H1 (cell line): Measurements from ENCODE around the gene TWF2. TPM values are rescaled to one million over a fixed set of nuclear protein-coding genes. Genes with fewer than 3 reads are reported as not detected.

Experiments used
- CTCF ChIA-PET: fragments of 300-600 bp; sonication (Branson Sonifier 250); formaldehyde crosslinking; loops from one replicate; lab custom pipeline; 2021; ENCODE audit not compliant: partially characterized antibody; lab: Charles Lee
- POLR2A ChIA-PET: fragments of 300-600 bp; sonication (Branson Sonifier 250); formaldehyde crosslinking; loops from one replicate; lab custom pipeline; 2021; ENCODE audit warnings: inconsistent platforms; ENCODE audit not compliant: partially characterized antibody; lab: Charles Lee
- DNase-seq, 2 experiments: peaks; one replicate each; pipeline versions ENCODE4 v3.0.0 to v3.0.0-alpha.2; 2010 to 2022; ENCODE audit warnings: low spot score in 2 of 2, low read depth in 1 of 2, mixed read lengths in 1 of 2
- FAIRE-seq: peaks from 2 replicates; lab custom pipeline; 2011; peaks lifted over from hg19 to GRCh38; lab: Jason Lieb, UNC
- H2AFZ ChIP-seq: 2 replicates; pipeline ENCODE4 v1.8.1; 2012; ENCODE audit warnings: low read length, inconsistent platforms
- H2AK5ac ChIP-seq: 2 replicates; pipeline ENCODE4 v1.6.1; 2013; ENCODE audit warnings: low read depth, low read length
- H2BK120ac ChIP-seq: replicated peaks from 2 replicates; pipeline ENCODE3; 2013; ENCODE audit warnings: low read depth, low read length, inconsistent platforms
- H2BK12ac ChIP-seq: 2 replicates; pipeline ENCODE4 v1.6.1; 2013; ENCODE audit warnings: low read depth, low read length
- H2BK15ac ChIP-seq: 2 replicates; pipeline ENCODE4 v1.6.1; 2013; ENCODE audit warnings: low read length
- H2BK20ac ChIP-seq: 2 replicates; pipeline ENCODE4 v1.6.1; 2013; ENCODE audit warnings: low read length
- H2BK5ac ChIP-seq: 2 replicates; pipeline ENCODE4 v1.6.1; 2013; ENCODE audit warnings: low read depth, low read length
- H3K14ac ChIP-seq: 2 replicates; pipeline ENCODE4 v1.6.1; 2013; ENCODE audit warnings: inconsistent platforms; ENCODE audit not compliant: insufficient read length
- H3K18ac ChIP-seq: 2 replicates; pipeline ENCODE4 v1.6.1; 2013; ENCODE audit warnings: low read length; ENCODE audit errors: extremely low read depth
- H3K23ac ChIP-seq: 2 replicates; pipeline ENCODE4 v1.6.1; 2013; ENCODE audit warnings: inconsistent platforms; ENCODE audit not compliant: insufficient read length
- H3K23me2 ChIP-seq: 2 replicates; pipeline ENCODE4 v1.6.1; 2013; ENCODE audit warnings: low read depth, low read length
- H3K27ac ChIP-seq: 2 replicates; pipeline ENCODE4 v1.6.1; 2011; ENCODE audit warnings: low read depth, low read length, inconsistent platforms
- H3K27me3 ChIP-seq, 4 experiments: replicated peaks in 1 of 4; 1 replicate in 1 of 4; 2 replicates in 3 of 4; pipeline versions ENCODE4 v1.6.1 to v1.8.1; 2011 to 2013; ENCODE audit warnings: low read length in 3 of 4, mild to moderate bottlenecking in 3 of 4, inconsistent platforms in 2 of 4, mixed read lengths in 2 of 4, moderate library complexity in 1 of 4; ENCODE audit not compliant: control insufficient read depth in 3 of 4, insufficient read depth in 3 of 4; ENCODE audit errors: extremely low read depth in 1 of 4
- H3K36me3 ChIP-seq, 4 experiments: 2 replicates each; pipeline versions ENCODE4 v1.6.1 to v1.8.1; 2011 to 2013; ENCODE audit warnings: mild to moderate bottlenecking in 4 of 4, low read length in 3 of 4, moderate library complexity in 2 of 4, control low read depth in 1 of 4, inconsistent platforms in 1 of 4; ENCODE audit not compliant: insufficient read depth in 4 of 4, control insufficient read depth in 2 of 4
- H3K4ac ChIP-seq: replicated peaks from 2 replicates; pipeline ENCODE3; 2013; ENCODE audit warnings: low read length, low read depth, mixed read lengths, inconsistent platforms; ENCODE audit not compliant: insufficient read length
- H3K4me1 ChIP-seq, 4 experiments: replicated peaks in 1 of 4; 1 replicate in 1 of 4; 2 replicates in 3 of 4; pipeline versions ENCODE4 v1.6.1 to v1.8.1; 2011 to 2013; ENCODE audit warnings: low read length in 3 of 4, inconsistent platforms in 2 of 4, mixed read lengths in 1 of 4; ENCODE audit not compliant: insufficient read depth in 4 of 4, control insufficient read depth in 3 of 4
- H3K4me2 ChIP-seq, 2 experiments: 2 replicates each; pipeline versions ENCODE4 v1.6.1 to v1.8.1; 2011 to 2013; ENCODE audit warnings: low read depth in 2 of 2, low read length in 2 of 2, control low read depth in 1 of 2, inconsistent platforms in 1 of 2, mild to moderate bottlenecking in 1 of 2; ENCODE audit not compliant: insufficient read depth in 1 of 2
- H3K4me3 ChIP-seq, 4 experiments: fragments of 200-600, 300-600 bp in 1 of 4; sonication (generic), shearing (Covaris generic), sonication (Bioruptor Twin) in 1 of 4; 2 replicates each; pipeline versions ENCODE4 v1.5.1 to v1.8.1; 2011 to 2016; ENCODE audit warnings: low read length in 4 of 4, low read depth in 3 of 4, control low read depth in 2 of 4, inconsistent platforms in 2 of 4, mild to moderate bottlenecking in 2 of 4, mixed read lengths in 1 of 4, moderate library complexity in 1 of 4; ENCODE audit not compliant: insufficient read depth in 2 of 4; ENCODE audit errors: extremely low read depth in 1 of 4
- H3K56ac ChIP-seq: replicated peaks from 2 replicates; pipeline ENCODE3; 2013; ENCODE audit warnings: low read depth, mild to moderate bottlenecking, mixed read lengths, low read length, inconsistent platforms; ENCODE audit not compliant: insufficient read length
- H3K79me1 ChIP-seq: 2 replicates; pipeline ENCODE4 v1.6.1; 2013; ENCODE audit warnings: low read depth, low read length, control low read depth
- H3K79me2 ChIP-seq, 2 experiments: 2 replicates each; pipeline versions ENCODE4 v1.6.1 to v1.8.1; 2012 to 2013; ENCODE audit warnings: low read length in 2 of 2, mild to moderate bottlenecking in 2 of 2, inconsistent platforms in 1 of 2; ENCODE audit not compliant: insufficient read depth in 2 of 2, control insufficient read depth in 1 of 2
- H3K9ac ChIP-seq, 4 experiments: replicated peaks in 1 of 4; 1 replicate in 1 of 4; 2 replicates in 3 of 4; pipeline versions ENCODE4 v1.6.1 to v1.8.1; 2011 to 2013; ENCODE audit warnings: low read depth in 3 of 4, low read length in 3 of 4, control low read depth in 2 of 4, mild to moderate bottlenecking in 2 of 4, moderate library complexity in 2 of 4, inconsistent platforms in 1 of 4; ENCODE audit errors: extremely low read depth in 1 of 4
- H3K9me3 ChIP-seq, 2 experiments: 2 replicates each; pipeline versions ENCODE4 v1.6.1 to v1.8.1; 2012 to 2013; ENCODE audit warnings: mild to moderate bottlenecking in 2 of 2, moderate library complexity in 2 of 2, control low read depth in 1 of 2, inconsistent platforms in 1 of 2, low read depth in 1 of 2, low read length in 1 of 2, mixed read lengths in 1 of 2; ENCODE audit not compliant: insufficient read depth in 2 of 2
- H4K20me1 ChIP-seq, 2 experiments: replicated peaks in 1 of 2; 2 replicates each; pipeline versions ENCODE3 to v1.8.1; 2011 to 2013; ENCODE audit warnings: inconsistent platforms in 2 of 2, low read length in 2 of 2, mild to moderate bottlenecking in 1 of 2; ENCODE audit not compliant: insufficient read depth in 2 of 2, control insufficient read depth in 1 of 2
- H4K5ac ChIP-seq: 2 replicates; pipeline ENCODE4 v1.6.1; 2013; ENCODE audit warnings: low read length, low read depth, mixed read lengths, inconsistent platforms; ENCODE audit not compliant: insufficient read length
- H4K8ac ChIP-seq: 2 replicates; pipeline ENCODE4 v1.8.0; 2013; ENCODE audit warnings: mild to moderate bottlenecking, moderate library complexity, low read length, inconsistent platforms; ENCODE audit not compliant: insufficient read depth; ENCODE audit errors: extremely low read depth
- H4K91ac ChIP-seq: replicated peaks from 2 replicates; pipeline ENCODE3; 2013; ENCODE audit warnings: low read length, mixed read lengths, inconsistent platforms; ENCODE audit not compliant: insufficient read length
- BACH1 ChIP-seq: IDR thresholded peaks from 2 replicates; pipeline ENCODE4 v1.6.1; 2012; ENCODE audit warnings: low read length, improper control_type of control experiment
- CREB1 ChIP-seq: IDR thresholded peaks from 2 replicates; pipeline ENCODE4 v1.6.1; 2012; ENCODE audit warnings: inconsistent platforms
- HDAC6 ChIP-seq: IDR thresholded peaks from one replicate; pipeline ENCODE4 v1.7.1; 2012; ENCODE audit warnings: low read depth, mild to moderate bottlenecking, inconsistent platforms, low read length, moderate library complexity
- POLR2A ChIP-seq, 2 experiments: IDR thresholded peaks; 1 replicate in 1 of 2; 2 replicates in 1 of 2; pipeline ENCODE4 v1.6.1; 2011; ENCODE audit warnings: low read depth in 2 of 2, low read length in 2 of 2, mild to moderate bottlenecking in 2 of 2; ENCODE audit errors: control extremely low read depth in 1 of 2
- POLR2AphosphoS5 ChIP-seq: IDR thresholded peaks from 2 replicates; pipeline ENCODE4 v1.6.1; 2011; ENCODE audit warnings: low read depth, low read length
- SP4 ChIP-seq: IDR thresholded peaks from 2 replicates; pipeline ENCODE4 v1.6.1; 2012; ENCODE audit warnings: low read length, inconsistent platforms
- SRF ChIP-seq: IDR thresholded peaks from 2 replicates; pipeline ENCODE4 v1.6.1; 2011; ENCODE audit warnings: mild to moderate bottlenecking, low read depth, low read length, moderate library complexity
- WGBS, 2 experiments: shearing (Covaris generic) in 1 of 2; methylation state at CpG; one replicate each; pipeline versions ENCODE4 v1.1.6 to v1.1.7; 2013 to 2015; ENCODE audit warnings: low lambda C conversion rate in 2 of 2, mixed read lengths in 2 of 2, inconsistent platforms in 1 of 2, low coverage in 1 of 2, missing lambda C conversion rate in 1 of 2; ENCODE audit not compliant: insufficient replicate concordance in 2 of 2, insufficient coverage in 1 of 2, insufficient read length in 1 of 2; ENCODE audit errors: extremely low coverage in 1 of 2, missing lambda C conversion rate in 1 of 2; 5-methylcytosine and 5-hydroxymethylcytosine counted together
- polyA plus RNA-seq, 7 experiments: library from polyadenylated mRNA; depleted of rRNA in 3 of 7; stranded (reverse) in 5 of 7; unstranded in 2 of 7; fragments of >200 nt in 5 of 7; fragments of 200-250 nt in 2 of 7; gene quantifications; 1 replicate in 5 of 7; 2 replicates in 1 of 7; 4 replicates in 1 of 7; pipeline versions ENCODE4 v1.2.1 to v1.2.3, GENCODE V29; 2011 to 2013; ENCODE audit warnings: missing spikeins in 2 of 7, mixed read lengths in 2 of 7
- total RNA-seq: library from RNA; stranded (reverse); fragmentation: NEBNext Ultra II Directional; extraction: Animal tissue kit (Norgen Biotek cat#: 25700); gene quantifications from 2 replicates; pipeline ENCODE4 v1.2.1, GENCODE V29; 2021

The TWF2 gene
- total and polyA plus RNA-seq, 2 of the 8 experiments (the other 6 are each of a cell fraction or from before 2014, with no cell fraction given) = 65.2 to 90.4 TPM

- no peaks in the 10 kb centered on the region; the same call in 1 of the 2 replicates for H3K23me2 ChIP-seq
- no peak overlapping the region for H2BK20ac ChIP-seq
- H3K23ac ChIP-seq = no peak overlapping the region
- ChIA-PET POLR2A (interaction anchor here (0.9 to 1.6 kb wide), 2 partner anchors 25 to 190 kb away, joined by 3 read pairs; no protein-coding TSS in a partner anchor), CTCF (interaction anchor here (0.6 to 4.6 kb wide), 5 partner anchors 11 to 129 kb away, joined by 3 to 26 read pairs (median 3); no protein-coding TSS in a partner anchor)
- no peak overlapping the region for H3K56ac ChIP-seq
- no peaks in the 10 kb centered on the region for H3K79me2 ChIP-seq
- H2BK12ac ChIP-seq = no peak overlapping the region
- no peaks in the 10 kb centered on the region for H3K9me3 ChIP-seq
- no peak overlapping the region for H3K4me2 ChIP-seq
- H3K4ac ChIP-seq = no peak overlapping the region
- no peaks in the 10 kb centered on the region for H3K79me1 ChIP-seq
- no peak overlapping the region for H3K9ac ChIP-seq
- no peaks in the 10 kb centered on the region for H4K20me1 ChIP-seq
- no peaks in the 10 kb centered on the region for H3K27me3 ChIP-seq
- DNase-seq (no peak), FAIRE-seq (no peak)
- H2AK5ac ChIP-seq = no peak overlapping the region
- no peak overlapping the region for H2BK120ac ChIP-seq
- no peak overlapping the region for H2BK5ac ChIP-seq
- H3K4me3 ChIP-seq = no peak overlapping the region
- H3K4me1 ChIP-seq = peaks cover 0 to 2% (median 0%) of the 10 kb centered on the region in 4 experiments; a peak in 2 of 7 replicates
- H3K36me3 ChIP-seq = no peaks in the 10 kb centered on the region
- H4K8ac ChIP-seq = no peak overlapping the region
- no peak overlapping the region for H4K5ac ChIP-seq
- H3K27ac ChIP-seq = no peak overlapping the region
- no peak overlapping the region for H3K14ac ChIP-seq
- no peak overlapping the region for H2BK15ac ChIP-seq
- H3K18ac ChIP-seq = no peak overlapping the region
- no peak overlapping the region for H2AFZ ChIP-seq
- 88% methylated on average over 4 of the region's 4 CpGs; no CpG with 5 or more reads in 1 of the 2 experiments for WGBS, 2 experiments
- H4K91ac ChIP-seq = no peak overlapping the region
- TF ChIP-seq POLR2A (IDR thresholded peaks at IDR 0.05; ENCODE audit: control extremely low read depth in 1 of 2, low read depth in 2 of 2, low read length in 2 of 2) (no peak), SRF (no peak), CREB1 (no peak), HDAC6 (no peak), POLR2AphosphoS5 (no peak), BACH1 (no peak), SP4 (no peak)
Observed at GRCh38 chr3:52182691-52183090, 56.3 kb downstream of the TWF2 start.
